ENCODE data around the gene MREG.
"Not testable (repeated sequence)": the region's sequence is repeated elsewhere in the genome, so short reads cannot be mapped to it uniquely, and the experiment has no call there.

MREG gene

GRCh38 chr2:216018709-216019108 lies 5.4 kb upstream of the MREG start:
- DNase-seq: no peak

DNA sequence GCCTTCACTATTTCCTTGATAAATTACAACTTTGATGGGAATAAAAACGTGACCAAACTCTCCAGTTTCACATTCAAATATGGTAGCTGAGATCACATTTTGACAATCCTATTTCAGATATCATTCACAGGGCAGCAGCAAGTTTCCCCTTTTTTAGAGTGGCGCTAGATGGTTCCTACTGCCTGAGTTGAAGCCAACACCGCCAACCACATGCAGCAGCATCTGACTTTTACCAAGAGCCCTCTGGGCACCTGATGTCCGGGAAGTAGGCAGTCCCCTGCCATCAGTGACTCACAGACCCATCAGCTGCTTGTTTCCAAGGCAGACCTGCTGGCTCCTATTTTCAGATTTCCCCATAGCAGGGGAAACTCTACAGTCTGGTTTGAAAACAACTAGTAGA lies 4.0 kb upstream of the MREG start:
- DNase-seq: no peak

GRCh38 chr2:216016581-216016980 lies 3.2 kb upstream of the MREG start:
- DNase-seq: no peak

GRCh38 chr2:216015722-216016464 lies 2.5 kb upstream of the MREG start:
- DNase-seq: no peak

GRCh38 chr2:216014986-216015385 lies 1.6 kb upstream of the MREG start:
- no peak for DNase-seq

DNA sequence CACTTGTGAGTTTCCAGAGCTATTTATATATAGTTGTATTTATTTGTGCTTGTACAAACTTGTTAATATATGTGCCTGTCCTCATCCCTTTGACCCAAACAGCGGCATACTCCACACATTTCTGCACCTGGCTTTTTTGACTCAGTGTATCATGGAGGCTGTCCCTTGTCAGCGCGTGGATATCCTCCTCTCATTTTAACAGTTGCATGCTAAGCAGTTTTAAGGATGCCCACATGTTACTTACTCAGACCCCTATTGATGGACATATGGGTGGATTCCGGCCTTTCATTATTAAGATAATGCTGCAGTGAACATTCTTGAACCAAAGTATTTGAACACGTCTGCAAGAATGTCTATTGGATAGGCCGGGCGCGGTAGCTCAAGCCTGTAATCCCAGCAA lies 655 bp upstream of the MREG start:
- no peak for DNase-seq

DNA sequence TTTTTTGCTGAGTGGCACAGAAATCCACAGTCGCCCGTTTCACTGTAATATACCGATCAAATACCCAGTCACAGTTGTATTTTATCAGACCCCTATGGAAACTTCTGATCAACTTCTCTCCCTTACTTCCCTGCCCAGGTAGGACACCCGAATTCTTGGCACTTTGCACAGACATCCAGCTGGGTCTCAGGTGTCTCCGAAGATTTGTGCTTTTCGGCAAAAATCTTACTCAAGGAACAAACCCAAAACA lies 596 bp downstream of the MREG start:
- no peak for DNase-seq

DNA sequence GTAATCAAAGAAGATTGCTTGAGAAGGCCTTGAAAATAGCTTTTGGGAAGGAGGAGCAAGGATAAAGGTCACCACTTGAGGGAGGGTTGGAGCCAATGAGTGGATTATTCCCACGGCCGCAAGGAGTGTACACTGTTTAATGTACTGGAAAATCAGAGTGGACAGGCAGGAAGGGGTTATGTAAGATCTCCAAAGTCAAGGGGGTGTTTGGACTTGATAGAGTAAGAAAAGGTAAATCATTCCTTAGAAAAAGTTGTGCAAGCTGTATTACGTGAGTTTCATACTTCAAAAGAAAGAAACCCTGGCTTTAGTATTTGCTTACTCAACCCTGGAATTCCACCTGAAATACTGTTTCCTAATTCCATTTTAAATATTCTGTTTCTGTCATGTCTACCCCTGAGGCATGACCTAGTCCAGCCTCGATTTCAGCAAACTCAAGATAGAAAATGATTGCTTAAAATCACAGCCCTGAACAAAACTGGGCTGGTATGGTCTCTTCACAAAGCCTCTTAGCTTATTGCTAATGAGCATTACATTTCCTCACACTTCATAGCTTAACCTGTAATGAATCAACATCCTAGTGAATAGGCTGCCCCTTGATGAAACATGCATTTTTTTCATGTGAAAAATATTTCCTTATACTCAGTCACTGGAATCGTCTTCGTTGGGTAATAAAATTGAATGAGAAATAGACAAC lies 1.1 kb downstream of the MREG start:
- DNase-seq: no peak

GRCh38 chr2:216009215-216009614 lies 4.1 kb downstream of the MREG start:
- DNase-seq: not testable (repeated sequence)

- no peak for DNase-seq
These were observed 5.0 kb downstream of the MREG start for GRCh38 chr2:216008387-216008786.

GRCh38 chr2:216006164-216006663 lies 7.1 kb downstream of the MREG start:
- no peak for DNase-seq

DNA sequence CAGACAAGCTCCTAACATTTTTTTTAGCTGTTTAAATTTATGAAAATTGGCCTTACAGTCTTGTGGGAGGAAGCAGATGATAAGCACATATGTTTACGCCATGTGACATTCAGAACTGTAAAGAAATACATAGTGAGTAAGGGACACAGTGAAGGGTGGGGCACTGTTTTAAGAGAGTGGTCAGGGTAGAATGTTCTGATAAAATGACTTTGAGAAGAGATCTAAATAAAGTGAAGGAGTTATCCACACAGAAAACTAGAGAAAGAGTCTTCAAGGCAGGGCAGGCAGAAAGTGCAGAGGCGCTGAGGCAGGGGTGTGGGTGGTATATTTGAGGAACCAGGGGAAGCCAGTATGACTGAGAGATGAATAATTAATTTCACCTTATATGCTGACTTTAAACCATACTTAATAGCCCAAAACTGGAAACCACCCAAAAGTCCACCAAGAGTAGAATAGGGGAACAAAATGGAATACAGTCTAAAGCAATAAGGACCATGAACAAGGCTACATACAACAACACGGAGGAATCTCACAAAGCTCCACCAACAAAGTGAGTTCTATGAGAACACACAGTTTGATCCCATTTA lies 8.6 kb downstream of the MREG start:
- DNase-seq: no peak

DNA sequence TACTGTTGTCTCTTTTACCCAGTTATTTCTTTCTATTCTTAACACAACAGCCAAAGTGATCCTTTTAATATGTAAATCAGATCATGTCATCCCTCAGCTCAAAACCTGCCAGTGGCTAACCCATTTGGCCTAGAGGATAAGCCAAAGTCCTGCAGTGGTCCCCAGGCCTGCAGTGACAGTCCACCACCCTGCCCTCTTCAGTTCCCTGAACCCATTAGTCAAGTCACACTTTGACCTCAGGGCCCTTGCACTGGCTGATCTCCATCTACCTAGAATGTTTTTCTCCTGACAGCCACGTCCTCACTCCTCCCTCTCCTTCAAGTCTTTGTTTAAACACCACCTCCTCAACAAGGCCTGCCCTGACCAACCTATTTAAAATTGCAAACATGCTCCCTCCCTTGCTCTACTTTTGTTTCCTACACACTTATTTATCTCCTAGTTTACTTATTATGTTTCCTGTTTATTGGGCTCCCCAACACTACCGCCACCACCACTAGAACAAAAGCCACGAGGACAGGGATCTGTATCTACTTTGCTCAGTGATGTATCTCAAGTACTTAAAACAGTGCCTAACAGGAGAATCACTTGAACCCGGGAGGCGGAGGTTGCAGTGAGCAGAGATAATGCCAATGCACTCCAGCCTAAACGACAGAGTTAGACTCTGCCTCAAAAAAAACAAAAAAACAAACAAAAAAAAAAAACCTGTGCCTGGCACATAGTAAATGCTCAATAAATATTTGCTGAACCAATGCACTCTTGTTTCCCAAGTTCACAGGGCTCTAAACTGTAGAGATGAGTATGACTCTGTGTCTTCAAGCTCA lies 9.3 kb downstream of the MREG start:
- no peak for DNase-seq

- no peak for DNase-seq
These were observed 10.7 kb downstream of the MREG start for GRCh38 chr2:216002693-216003092.

- no peak for DNase-seq
These were observed 11.2 kb downstream of the MREG start for GRCh38 chr2:216002101-216002678.

DNA sequence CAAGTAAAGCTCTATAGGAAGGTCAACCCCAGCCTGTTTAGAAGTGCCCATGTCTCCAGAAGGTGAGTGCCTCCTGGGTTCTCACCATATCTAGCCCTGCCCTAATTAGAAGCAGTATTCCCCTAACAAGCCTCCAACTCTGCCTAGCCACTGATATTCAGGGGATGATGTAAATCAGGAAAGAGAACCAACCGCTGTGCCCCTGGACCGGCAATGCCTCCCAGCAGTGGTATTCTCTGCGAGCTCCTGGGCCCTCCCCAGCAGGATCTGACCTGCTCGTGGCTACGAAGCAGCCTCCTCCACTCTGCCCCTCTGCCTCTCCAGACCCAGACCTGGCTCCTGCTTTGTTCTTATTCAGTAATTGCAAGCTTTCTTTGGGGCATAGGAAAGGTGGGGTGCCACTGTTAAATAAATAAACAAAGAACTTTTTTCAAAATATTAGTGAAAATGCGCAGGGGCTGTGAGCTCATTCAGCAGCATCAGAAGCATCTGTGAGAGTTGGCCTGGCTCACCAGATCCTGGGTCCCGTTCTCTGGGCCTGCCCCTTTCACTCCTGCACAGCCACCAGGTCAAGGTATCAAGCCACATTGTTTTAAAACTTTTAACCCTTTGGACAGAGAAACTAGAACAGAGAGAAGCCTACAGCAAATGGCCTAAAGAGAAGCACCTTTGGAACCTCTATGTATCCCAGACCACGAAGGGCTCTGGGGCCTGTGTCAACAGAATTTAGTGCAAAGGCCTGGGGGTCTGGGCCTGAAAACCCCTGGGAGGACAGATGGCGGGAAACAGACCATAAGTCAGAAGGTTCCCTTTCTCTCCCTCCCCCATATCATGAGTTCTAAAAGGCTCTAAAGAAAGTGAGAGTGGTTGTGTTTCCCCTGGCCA lies 11.9 kb downstream of the MREG start:
- no peak for DNase-seq

- DNase-seq: no peak
These were observed 14.7 kb downstream of the MREG start for GRCh38 chr2:215998636-215999035.

GRCh38 chr2:215997219-215997618 lies 16.1 kb downstream of the MREG start:
- DNase-seq: no peak

- no peak for DNase-seq
These were observed 18.4 kb downstream of the MREG start for GRCh38 chr2:215994911-215995310.

DNA sequence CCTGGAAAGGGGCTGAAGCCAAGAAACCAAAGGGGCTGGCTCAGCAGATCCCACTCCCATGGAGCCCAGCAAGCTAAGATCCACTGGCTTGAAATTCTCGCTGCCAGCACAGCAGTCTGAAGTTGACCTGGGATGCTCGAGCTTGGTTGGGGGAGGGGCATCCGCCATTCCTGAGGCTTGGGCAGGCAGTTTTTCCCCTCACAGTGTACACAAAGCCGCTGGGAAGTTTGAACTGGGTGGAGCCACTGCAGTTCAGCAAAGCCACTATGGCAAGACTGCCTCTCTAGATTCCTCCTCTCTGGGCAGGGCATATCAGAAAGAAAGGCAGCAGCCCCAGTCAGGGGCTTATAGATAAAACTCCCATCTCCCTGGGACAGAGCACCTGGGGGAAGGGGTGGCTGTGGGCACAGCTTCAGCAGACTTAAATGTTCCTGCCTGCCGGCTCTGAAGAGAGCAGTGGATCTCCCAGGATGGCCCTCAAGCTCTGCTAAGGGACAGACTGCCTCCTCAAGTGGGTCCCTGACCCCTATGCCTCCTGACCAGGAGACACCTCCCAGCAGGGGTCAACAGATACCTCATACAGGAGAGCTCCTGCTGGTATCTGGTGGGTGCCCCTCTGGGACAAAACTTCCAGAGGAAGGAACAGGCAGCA lies 24.7 kb downstream of the MREG start:
- not testable (repeated sequence) for DNase-seq

DNA sequence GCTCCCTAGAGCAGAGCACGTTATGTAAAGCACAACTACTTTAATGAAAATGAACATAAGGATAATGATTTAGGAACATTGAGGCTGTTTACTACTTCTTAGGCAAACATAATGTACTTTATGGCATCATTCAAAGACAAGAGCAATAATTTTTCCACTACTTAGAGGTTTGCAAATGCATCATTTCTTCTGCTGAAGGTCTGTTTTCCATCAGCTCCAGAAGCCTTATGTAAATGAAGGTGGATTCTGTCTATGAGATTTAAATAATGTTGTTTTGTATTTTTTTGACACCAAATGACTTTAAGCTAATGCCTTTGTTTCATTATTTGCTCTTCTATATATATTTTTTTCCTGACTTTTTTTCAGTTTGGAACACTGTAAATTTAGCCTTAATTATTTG lies 28.1 kb downstream of the MREG start:
- no peak for DNase-seq

GRCh38 chr2:215984661-215985060 lies 28.7 kb downstream of the MREG start:
- DNase-seq: no peak

All from GF-D8 (cell line).